Measurements from ENCODE around the gene NMUR1.

Gene NMUR1

DNA sequence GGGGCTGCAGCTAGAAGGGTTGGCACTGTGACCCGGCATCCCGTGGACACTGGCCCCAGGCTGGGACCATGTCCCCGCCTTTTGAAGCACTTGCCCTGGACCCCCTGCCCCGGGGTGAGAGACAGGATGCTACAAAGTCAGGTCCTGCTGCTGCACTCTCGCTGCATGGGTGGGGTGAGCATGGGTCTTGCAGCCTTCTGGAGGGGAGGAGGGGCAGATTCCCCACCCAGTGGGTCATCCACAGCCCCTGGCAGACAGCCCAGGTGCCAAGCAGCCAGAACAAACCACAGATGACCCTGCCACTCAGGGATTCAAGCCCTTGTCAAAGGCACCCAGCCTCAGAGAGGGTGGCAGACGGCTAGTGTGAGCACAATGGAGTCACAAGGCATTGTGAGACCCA, 5.7 kb upstream of the NMUR1 start:
- H3K36me3 ChIP-seq (replicated peaks): no peaks in the 10 kb centered on the region
- in situ Hi-C loops (cut with HindIII; ENCODE audit: low pct_ligation_motif_present, low sequenced_read_pairs): no loop called here
- no peak overlapping the region for H3K27ac ChIP-seq
- DNase-seq: no peak
- peaks cover 2% of the 10 kb centered on the region for H3K27me3 ChIP-seq (replicated peaks)
- no peak overlapping the region for H3K4me3 ChIP-seq (ENCODE audit: low read depth, low read length)
- TF ChIP-seq, protein P1, sequence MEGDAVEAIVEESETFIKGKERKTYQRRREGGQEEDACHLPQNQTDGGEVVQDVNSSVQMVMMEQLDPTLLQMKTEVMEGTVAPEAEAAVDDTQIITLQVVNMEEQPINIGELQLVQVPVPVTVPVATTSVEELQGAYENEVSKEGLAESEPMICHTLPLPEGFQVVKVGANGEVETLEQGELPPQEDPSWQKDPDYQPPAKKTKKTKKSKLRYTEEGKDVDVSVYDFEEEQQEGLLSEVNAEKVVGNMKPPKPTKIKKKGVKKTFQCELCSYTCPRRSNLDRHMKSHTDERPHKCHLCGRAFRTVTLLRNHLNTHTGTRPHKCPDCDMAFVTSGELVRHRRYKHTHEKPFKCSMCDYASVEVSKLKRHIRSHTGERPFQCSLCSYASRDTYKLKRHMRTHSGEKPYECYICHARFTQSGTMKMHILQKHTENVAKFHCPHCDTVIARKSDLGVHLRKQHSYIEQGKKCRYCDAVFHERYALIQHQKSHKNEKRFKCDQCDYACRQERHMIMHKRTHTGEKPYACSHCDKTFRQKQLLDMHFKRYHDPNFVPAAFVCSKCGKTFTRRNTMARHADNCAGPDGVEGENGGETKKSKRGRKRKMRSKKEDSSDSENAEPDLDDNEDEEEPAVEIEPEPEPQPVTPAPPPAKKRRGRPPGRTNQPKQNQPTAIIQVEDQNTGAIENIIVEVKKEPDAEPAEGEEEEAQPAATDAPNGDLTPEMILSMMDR (IDR thresholded peaks at IDR 0.05; ENCODE audit: low read depth, low read length, missing control alignments): no peak

DNA sequence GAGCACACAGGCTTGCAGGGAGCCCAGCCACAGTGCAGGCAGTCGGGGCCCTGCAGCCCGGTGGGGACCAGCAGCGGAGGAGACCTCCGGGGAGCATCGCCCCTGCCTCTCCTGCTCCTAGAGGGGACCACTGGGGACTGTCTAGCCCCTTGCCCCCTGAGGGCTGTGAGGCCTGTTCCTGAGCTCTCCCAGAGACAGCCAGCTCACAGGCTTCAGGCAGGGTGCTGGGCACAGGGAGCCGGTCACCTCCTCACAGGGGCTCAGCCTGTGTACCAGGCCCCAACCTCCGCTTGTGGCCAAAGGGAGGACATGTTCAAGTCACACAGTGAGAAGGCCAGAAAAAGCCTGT, 3.5 kb upstream of the NMUR1 start:
- Histone ChIP-seq H3K4me3 (ENCODE audit: low read depth, low read length) (no peak overlapping the region), H3K27me3 (replicated peaks) (peaks cover 13% of the 10 kb centered on the region), H3K36me3 (replicated peaks) (no peaks in the 10 kb centered on the region), H3K27ac (no peak overlapping the region)
- in situ Hi-C loops (cut with HindIII; ENCODE audit: low pct_ligation_motif_present, low sequenced_read_pairs): no loop called here
- TF ChIP-seq, protein P1 (IDR thresholded peaks at IDR 0.05; ENCODE audit: low read depth, low read length, missing control alignments): no peak
- no peak for DNase-seq

DNA sequence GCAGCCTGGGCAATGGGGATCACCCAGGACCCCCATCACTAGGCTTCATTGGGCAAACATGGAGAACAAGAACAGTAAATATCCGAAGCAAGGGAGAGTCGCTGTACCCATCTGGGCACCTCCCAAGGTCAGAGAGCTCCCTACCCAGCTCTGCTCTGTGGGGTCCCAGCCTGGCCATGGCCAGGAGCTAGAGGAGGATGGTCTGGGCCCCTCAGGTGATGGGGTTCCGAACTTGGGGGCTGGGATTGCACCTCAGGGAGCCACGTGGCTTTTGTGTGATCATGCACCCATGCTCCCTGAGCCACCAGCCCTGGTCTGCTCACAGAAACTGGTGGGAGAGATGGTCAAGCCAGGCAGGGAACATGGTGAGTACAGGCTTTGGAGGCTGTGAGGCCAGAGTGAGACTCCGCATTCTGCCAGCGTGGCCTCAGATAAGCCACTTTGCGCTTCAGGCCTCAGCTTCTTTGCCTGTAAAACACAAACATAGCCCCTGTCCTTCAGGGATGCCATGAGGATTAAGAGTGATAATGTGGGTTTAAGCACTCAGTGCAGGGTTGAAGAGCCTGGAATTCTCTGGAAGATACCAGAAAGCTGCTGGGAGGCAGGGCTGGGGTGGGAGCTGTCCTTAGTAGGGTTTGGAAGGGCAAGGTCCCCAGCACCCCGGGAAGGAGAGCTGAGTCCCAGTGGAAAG, 3.0 kb upstream of the NMUR1 start:
- TF ChIP-seq, protein P1 (IDR thresholded peaks at IDR 0.05; ENCODE audit: low read depth, low read length, missing control alignments): no peak
- in situ Hi-C loops (cut with HindIII; ENCODE audit: low pct_ligation_motif_present, low sequenced_read_pairs): no loop called here
- peaks cover 13% of the 10 kb centered on the region for H3K27me3 ChIP-seq (replicated peaks)
- no peak overlapping the region for H3K27ac ChIP-seq
- H3K36me3 ChIP-seq (replicated peaks): no peaks in the 10 kb centered on the region
- no peak for DNase-seq
- H3K4me3 ChIP-seq (ENCODE audit: low read depth, low read length): no peak overlapping the region

DNA sequence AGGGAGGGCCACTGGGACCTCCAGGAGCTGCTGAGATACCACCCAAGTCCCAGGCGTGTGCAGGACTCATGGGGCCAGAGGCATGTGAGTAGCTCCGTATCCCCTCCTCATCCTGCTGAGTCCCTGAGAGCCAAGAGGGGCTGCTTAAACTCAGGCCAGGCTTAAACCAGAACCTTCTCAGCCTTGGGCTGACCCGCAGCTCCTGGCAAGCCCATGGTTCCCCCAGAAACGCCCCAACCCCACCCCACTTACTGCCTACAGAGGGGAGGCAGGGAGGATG, 2.5 kb upstream of the NMUR1 start:
- no peaks in the 10 kb centered on the region for H3K36me3 ChIP-seq (replicated peaks)
- no peak overlapping the region for H3K27ac ChIP-seq
- no peak overlapping the region for H3K4me3 ChIP-seq (ENCODE audit: low read depth, low read length)
- in situ Hi-C loops (cut with HindIII; ENCODE audit: low pct_ligation_motif_present, low sequenced_read_pairs): no loop called here
- no peak for DNase-seq
- TF ChIP-seq, protein P1 (IDR thresholded peaks at IDR 0.05; ENCODE audit: low read depth, low read length, missing control alignments): no peak
- peaks cover 13% of the 10 kb centered on the region for H3K27me3 ChIP-seq (replicated peaks)

DNA sequence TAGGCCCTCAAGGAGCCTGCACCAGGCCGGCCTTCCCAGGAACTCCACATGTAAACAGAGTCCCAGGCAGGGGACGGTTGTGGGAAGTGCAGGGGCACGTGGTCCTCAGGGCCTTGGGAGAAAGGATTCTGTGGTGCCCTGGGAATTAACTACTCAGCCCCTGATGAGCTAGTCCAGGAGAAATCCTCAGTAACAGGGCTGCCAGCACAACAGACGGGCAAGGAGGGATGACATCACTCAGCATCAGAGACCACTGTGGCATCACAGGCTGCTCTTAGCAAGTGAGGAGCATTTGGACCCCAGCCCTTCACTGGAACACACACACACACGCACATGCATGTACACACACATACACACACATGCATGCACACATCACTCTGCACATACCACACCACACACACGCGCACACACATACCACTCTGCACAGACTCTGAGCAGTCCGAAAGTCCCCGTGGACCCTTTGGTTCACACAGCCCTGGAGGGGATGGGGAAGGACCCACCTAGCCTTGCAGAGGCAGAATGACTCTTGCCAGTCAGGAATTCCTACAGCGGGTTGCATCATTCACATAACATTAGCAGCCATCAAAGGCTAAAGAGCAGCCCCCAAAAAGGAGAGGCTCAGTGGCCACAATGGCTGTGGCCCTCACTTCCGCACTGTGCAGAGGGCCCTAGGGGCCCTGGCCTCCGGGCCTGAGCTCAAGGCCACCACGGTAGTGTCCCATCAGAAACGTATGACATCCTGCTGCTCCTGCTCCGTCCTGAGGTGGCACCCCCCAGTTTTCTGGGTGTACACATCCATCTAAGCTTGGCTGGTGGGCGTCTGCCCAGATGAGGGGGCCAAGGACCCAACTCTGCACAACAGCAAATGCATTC, 1.9 kb upstream of the NMUR1 start:
- no peak for DNase-seq
- no peak overlapping the region for H3K4me3 ChIP-seq (ENCODE audit: low read depth, low read length)
- TF ChIP-seq, protein P1 (IDR thresholded peaks at IDR 0.05; ENCODE audit: low read depth, low read length, missing control alignments): no peak
- H3K27me3 ChIP-seq (replicated peaks): peaks cover 13% of the 10 kb centered on the region
- H3K36me3 ChIP-seq (replicated peaks): no peaks in the 10 kb centered on the region
- H3K27ac ChIP-seq: no peak overlapping the region
- in situ Hi-C loops (cut with HindIII; ENCODE audit: low pct_ligation_motif_present, low sequenced_read_pairs): no loop called here
